B cell (primary cell): ENCODE results near the gene TPP2. TPM values are rescaled to one million over a fixed set of nuclear protein-coding genes. Genes with fewer than 3 reads are reported as not detected.

Source experiments
- ATAC-seq: fragments of 200-7000 bp; cut with Tn5 transposase; one replicate; pipeline ENCODE4 v1.10.0; 2021; ENCODE audit warnings: low read depth, mild to moderate bottlenecking, moderate number of reproducible peaks, moderate library complexity
- CTCF ChIA-PET: fragments of 350-600 bp; sonication (Branson Sonifier 250); formaldehyde crosslinking; loops from one replicate; lab custom pipeline; 2021; ENCODE audit warnings: antibody characterized with exemption, inconsistent platforms; lab: Charles Lee
- POLR2A ChIA-PET: fragments of 350-600 bp; sonication (Branson Sonifier 250); formaldehyde crosslinking; loops from one replicate; lab custom pipeline; 2021; ENCODE audit warnings: antibody characterized with exemption; lab: Charles Lee
- DNase-seq: peaks from one replicate; pipeline ENCODE4 v3.0.0; 2013
- H2AFZ ChIP-seq: 2 replicates; pipeline ENCODE4 v1.6.1; 2012; ENCODE audit warnings: mild to moderate bottlenecking, low read depth, low read length; ENCODE audit not compliant: insufficient read depth, poor library complexity, severe bottlenecking
- H3K27ac ChIP-seq, 2 donors: 1 replicate in 1 of 2; 2 replicates in 1 of 2; pipeline ENCODE4 v1.5.1; 2012 to 2013; ENCODE audit warnings: low read length in 2 of 2, mild to moderate bottlenecking in 2 of 2, moderate library complexity in 1 of 2
- H3K27me3 ChIP-seq, 4 experiments: fragments of 200-600 bp in 1 of 4; sonication (generic) in 1 of 4; replicated peaks in 1 of 4; 1 replicate in 2 of 4; 2 replicates in 2 of 4; pipeline versions ENCODE4 v1.6.1 to v1.7.0; 2013 to 2016; ENCODE audit warnings: low read length in 3 of 4, mild to moderate bottlenecking in 2 of 4, mixed read lengths in 1 of 4, moderate library complexity in 1 of 4; ENCODE audit not compliant: insufficient read depth in 4 of 4, control insufficient read depth in 3 of 4; ENCODE audit errors: control extremely low read depth in 1 of 4
- H3K36me3 ChIP-seq, 2 experiments: replicated peaks in 1 of 2; 1 replicate in 1 of 2; 2 replicates in 1 of 2; pipeline versions ENCODE4 v1.6.1 to v1.7.1; 2013; ENCODE audit warnings: low read length in 1 of 2; ENCODE audit not compliant: insufficient read depth in 2 of 2, control insufficient read depth in 1 of 2; ENCODE audit errors: control extremely low read depth in 1 of 2, extremely low read depth in 1 of 2
- H3K4me1 ChIP-seq, 2 donors: fragments of 200-600 bp in 1 of 2; sonication (generic) in 1 of 2; 1 replicate in 1 of 2; 2 replicates in 1 of 2; pipeline versions ENCODE4 v1.5.1 to v1.6.1; 2013 to 2017; ENCODE audit warnings: low read length in 2 of 2; ENCODE audit not compliant: control insufficient read depth in 2 of 2, insufficient read depth in 2 of 2
- H3K4me2 ChIP-seq: replicated peaks from 2 replicates; pipeline ENCODE3; 2012; ENCODE audit warnings: mild to moderate bottlenecking, low read depth, low read length; ENCODE audit not compliant: poor library complexity, severe bottlenecking
- H3K4me3 ChIP-seq, 5 experiments: fragments of 200-600 bp in 1 of 5; sonication (generic) in 1 of 5; 1 replicate in 3 of 5; 2 replicates in 2 of 5; pipeline versions ENCODE4 v1.5.1 to v1.7.0; 2011 to 2016; ENCODE audit warnings: low read length in 4 of 5, mild to moderate bottlenecking in 4 of 5, low read depth in 2 of 5, control low read depth in 1 of 5, moderate library complexity in 1 of 5; ENCODE audit not compliant: insufficient read depth in 1 of 5; ENCODE audit errors: control extremely low read depth in 1 of 5, extremely low read depth in 1 of 5
- H3K79me2 ChIP-seq: fragments of 200-600 bp; sonication (generic); one replicate; pipeline ENCODE4 v1.6.0; 2016; ENCODE audit warnings: low read length; ENCODE audit not compliant: control insufficient read depth, insufficient read depth
- H3K9ac ChIP-seq: fragments of 200-600 bp; sonication (generic); 2 replicates; pipeline ENCODE4 v1.6.1; 2017; ENCODE audit warnings: mild to moderate bottlenecking, low read length, moderate library complexity
- H3K9me3 ChIP-seq, 3 donors: one replicate each; pipeline versions ENCODE4 v1.6.1 to v1.7.1; 2013; ENCODE audit warnings: low read length in 2 of 3; ENCODE audit not compliant: control insufficient read depth in 2 of 3, insufficient read depth in 1 of 3; ENCODE audit errors: control extremely low read depth in 1 of 3
- H4K20me1 ChIP-seq: 2 replicates; pipeline ENCODE4 v1.6.0; 2012; ENCODE audit warnings: mild to moderate bottlenecking, low read length; ENCODE audit not compliant: insufficient read depth, control insufficient read depth, poor library complexity, severe bottlenecking
- H3K27ac Mint-ChIP-seq: one replicate; pipeline ENCODE4 v1.8.0; 2021; ENCODE audit warnings: mixed read lengths
- H3K27me3 Mint-ChIP-seq: one replicate; pipeline ENCODE4 v1.8.0; 2021; ENCODE audit warnings: mixed read lengths
- H3K4me1 Mint-ChIP-seq: one replicate; pipeline ENCODE4 v1.8.0; 2021; ENCODE audit warnings: mixed read lengths
- H3K4me3 Mint-ChIP-seq: one replicate; pipeline ENCODE4 v1.8.0; 2021; ENCODE audit warnings: mixed read lengths
- H3K9me3 Mint-ChIP-seq: one replicate; pipeline ENCODE4 v1.8.0; 2022; ENCODE audit warnings: mixed read lengths; ENCODE audit not compliant: insufficient read depth
- EZH2 ChIP-seq: IDR thresholded peaks from 2 replicates; pipeline ENCODE4 v1.6.1; 2012; ENCODE audit warnings: borderline replicate concordance, low read depth, mild to moderate bottlenecking, moderate library complexity, low read length; ENCODE audit not compliant: insufficient read depth, poor library complexity, severe bottlenecking
- WGBS: methylation state at CpG from one replicate; pipeline ENCODE4 v1.1.5; 2013; ENCODE audit warnings: missing lambda C conversion rate; ENCODE audit not compliant: insufficient coverage; 5-methylcytosine and 5-hydroxymethylcytosine counted together
- intact Hi-C: fragments of 100-400 bp; cut with micrococcal nuclease; formaldehyde crosslinking; loops from one replicate; pipeline ENCODE4 v1.10.0; 2022
- polyA plus RNA-seq: library from polyadenylated mRNA; depleted of rRNA; stranded (reverse); fragments of >200 nt; gene quantifications from 2 replicates; pipeline ENCODE4 v1.2.3, GENCODE V29; 2012
- total RNA-seq, 2 donors: library from RNA; stranded (reverse); fragments of 120-200 nt in 1 of 2; gene quantifications; 1 replicate in 1 of 2; 2 replicates in 1 of 2; pipeline versions ENCODE4 v1.2.3 to v1.2.4, GENCODE V29; 2013 to 2022
- TF ChIP-seq, protein P1 (sequence below): fragments of 200-600 bp; IDR thresholded peaks from one replicate; pipeline ENCODE4 v1.8.0; 2022; ENCODE audit warnings: antibody characterized with exemption, mild to moderate bottlenecking

The TPP2 gene
- total and polyA plus RNA-seq, 2 donors (not counting 1 experiment from before 2014, with no cell fraction given): 22.1 to 51.1 TPM

DNA sequence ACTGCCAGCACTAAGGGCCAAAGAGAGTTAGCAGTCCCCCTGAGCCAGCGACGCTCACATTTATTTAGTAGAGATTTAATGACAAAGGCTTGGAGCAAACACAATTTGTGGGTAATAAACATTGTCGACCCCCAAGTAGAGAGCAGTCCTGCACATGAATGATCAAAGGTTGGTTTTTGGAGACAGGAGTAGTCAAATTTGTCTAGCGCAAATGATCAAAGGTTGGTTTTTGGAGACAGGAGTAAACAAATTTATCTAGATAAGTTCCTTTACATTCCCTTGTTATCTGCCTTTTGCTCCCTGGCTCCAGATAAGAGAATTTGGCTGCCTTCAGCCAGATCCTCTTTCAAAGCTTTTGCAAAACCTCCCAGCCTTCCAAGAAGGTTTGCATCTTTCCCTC lies 71.1 kb downstream of the TPP2 start:
- no peaks in the 10 kb centered on the region for H3K27me3 ChIP-seq
- H2AFZ ChIP-seq: no peak overlapping the region
- H4K20me1 ChIP-seq: no peaks in the 10 kb centered on the region
- H3K27ac Mint-ChIP-seq: no peak overlapping the region
- ChIA-PET POLR2A (no interaction called here), CTCF (no interaction called here)
- no peak overlapping the region for H3K4me2 ChIP-seq
- ATAC-seq: no peak
- H3K4me3 ChIP-seq: no peak overlapping the region
- H3K9ac ChIP-seq: no peak overlapping the region
- peaks cover 16 to 67% of the 10 kb centered on the region in 2 experiments for H3K36me3 ChIP-seq
- no peaks in the 10 kb centered on the region for H3K4me1 Mint-ChIP-seq
- no peaks in the 10 kb centered on the region for H3K4me1 ChIP-seq
- peaks cover 15% of the 10 kb centered on the region for H3K9me3 Mint-ChIP-seq
- WGBS: 100% methylated on average over 3 of the region's 4 CpGs
- H3K4me3 Mint-ChIP-seq: no peak overlapping the region
- no peaks in the 10 kb centered on the region for H3K27me3 Mint-ChIP-seq
- TF ChIP-seq EZH2: no peak
- TF ChIP-seq, protein P1, sequence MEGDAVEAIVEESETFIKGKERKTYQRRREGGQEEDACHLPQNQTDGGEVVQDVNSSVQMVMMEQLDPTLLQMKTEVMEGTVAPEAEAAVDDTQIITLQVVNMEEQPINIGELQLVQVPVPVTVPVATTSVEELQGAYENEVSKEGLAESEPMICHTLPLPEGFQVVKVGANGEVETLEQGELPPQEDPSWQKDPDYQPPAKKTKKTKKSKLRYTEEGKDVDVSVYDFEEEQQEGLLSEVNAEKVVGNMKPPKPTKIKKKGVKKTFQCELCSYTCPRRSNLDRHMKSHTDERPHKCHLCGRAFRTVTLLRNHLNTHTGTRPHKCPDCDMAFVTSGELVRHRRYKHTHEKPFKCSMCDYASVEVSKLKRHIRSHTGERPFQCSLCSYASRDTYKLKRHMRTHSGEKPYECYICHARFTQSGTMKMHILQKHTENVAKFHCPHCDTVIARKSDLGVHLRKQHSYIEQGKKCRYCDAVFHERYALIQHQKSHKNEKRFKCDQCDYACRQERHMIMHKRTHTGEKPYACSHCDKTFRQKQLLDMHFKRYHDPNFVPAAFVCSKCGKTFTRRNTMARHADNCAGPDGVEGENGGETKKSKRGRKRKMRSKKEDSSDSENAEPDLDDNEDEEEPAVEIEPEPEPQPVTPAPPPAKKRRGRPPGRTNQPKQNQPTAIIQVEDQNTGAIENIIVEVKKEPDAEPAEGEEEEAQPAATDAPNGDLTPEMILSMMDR: no peak
- intact Hi-C loops: no loop called here
- H3K27ac ChIP-seq: no peak overlapping the region
- no peak for DNase-seq
- H3K79me2 ChIP-seq: no peaks in the 10 kb centered on the region
- peaks cover 4 to 22% (median 5%) of the 10 kb centered on the region in 3 donors for H3K9me3 ChIP-seq

DNA sequence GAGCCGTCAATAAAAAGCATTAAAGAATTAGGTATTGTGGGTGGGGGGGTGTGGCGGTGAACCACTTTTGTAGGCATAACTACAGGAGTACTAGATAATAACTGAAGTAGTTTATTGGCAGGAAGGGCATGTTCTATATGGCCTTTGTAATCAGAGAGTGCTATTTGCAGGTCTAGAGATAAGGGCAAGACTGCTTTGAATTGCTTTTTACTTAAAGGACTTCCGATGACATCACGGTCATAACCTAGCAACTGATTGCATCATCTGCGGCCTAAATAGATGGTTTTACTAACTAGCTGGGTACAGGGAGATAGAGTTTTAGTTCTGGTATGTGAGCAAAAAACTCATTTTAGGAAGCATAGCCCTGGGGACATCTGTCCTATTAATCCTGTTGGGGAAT lies 73.3 kb downstream of the TPP2 start:
- ChIA-PET CTCF (no interaction called here), POLR2A (no interaction called here)
- Mint-ChIP-seq H3K4me3 (no peak overlapping the region), H3K4me1 (no peaks in the 10 kb centered on the region), H3K27me3 (no peaks in the 10 kb centered on the region), H3K27ac (no peak overlapping the region), H3K9me3 (peaks cover 15% of the 10 kb centered on the region)
- intact Hi-C loops: no loop called here
- Histone ChIP-seq H3K27ac (no peak overlapping the region), H3K27me3 (no peaks in the 10 kb centered on the region), H3K9me3 (peaks cover 4 to 22% (median 5%) of the 10 kb centered on the region in 3 donors), H3K4me3 (no peak overlapping the region), H2AFZ (no peak overlapping the region), H3K36me3 (peaks cover 18 to 65% of the 10 kb centered on the region in 2 experiments), H3K9ac (no peak overlapping the region), H3K4me2 (no peak overlapping the region), H3K4me1 (no peaks in the 10 kb centered on the region), H3K79me2 (no peaks in the 10 kb centered on the region), H4K20me1 (no peaks in the 10 kb centered on the region)
- 96% methylated on average over 4 of the region's 5 CpGs for WGBS
- DNase-seq: no peak
- no peak for TF ChIP-seq EZH2
- no peak for ATAC-seq
